H54 (cell line): Measurements from ENCODE around the gene CMIP.

Source experiments
- DNase-seq: peaks from one replicate; pipeline ENCODE4 v3.0.0; 2011; ENCODE audit warnings: low spot score, mixed read lengths; ENCODE audit not compliant: insufficient read length
- FAIRE-seq: peaks from 3 replicates; lab custom pipeline; 2011; peaks lifted over from hg19 to GRCh38; lab: Jason Lieb, UNC
- POLR2A ChIP-seq: IDR thresholded peaks from 2 replicates; pipeline ENCODE4 v1.6.1; 2011; ENCODE audit warnings: low read depth, mild to moderate bottlenecking, low read length

Gene CMIP

GRCh38 chr16:81700071-81700779 is 255.6 kb downstream of the CMIP start:
- no peak for FAIRE-seq

GRCh38 chr16:81700780-81701165 is 256.2 kb downstream of the CMIP start:
- FAIRE-seq (no peak), DNase-seq (no peak)
- TF ChIP-seq POLR2A, result no peak

More at GRCh38 chr16:81700071-81700779, 255.6 kb downstream of the CMIP start:
- no peak for DNase-seq
- no peak for TF ChIP-seq POLR2A

GRCh38 chr16:81701296-81701970 is 256.8 kb downstream of the CMIP start:
- FAIRE-seq, result no peak
- no peak for DNase-seq
- no peak for TF ChIP-seq POLR2A

GRCh38 chr16:81702506-81702905 is 257.9 kb downstream of the CMIP start:
- TF ChIP-seq POLR2A, result no peak
- FAIRE-seq (no peak), DNase-seq (no peak)

GRCh38 chr16:81703177-81704155 is 258.9 kb downstream of the CMIP start:
- no peak for TF ChIP-seq POLR2A
- DNase-seq (peak; percentile 92), FAIRE-seq (peak; percentile 66)

GRCh38 chr16:81705261-81705660 is 260.7 kb downstream of the CMIP start:
- no peak for FAIRE-seq
- no peak for TF ChIP-seq POLR2A
- DNase-seq, result no peak

- no peak for FAIRE-seq
- TF ChIP-seq POLR2A, result no peak
- no peak for DNase-seq
These were observed 262.0 kb downstream of the CMIP start for GRCh38 chr16:81706327-81707295.

GRCh38 chr16:81707411-81708265 is 263.0 kb downstream of the CMIP start:
- FAIRE-seq (no peak), DNase-seq (peak; percentile 41)

GRCh38 chr16:81708266-81709015 is 263.8 kb downstream of the CMIP start:
- no peak for DNase-seq
- TF ChIP-seq POLR2A, result no peak
- FAIRE-seq, result no peak

More at GRCh38 chr16:81707411-81708265, 263.0 kb downstream of the CMIP start:
- TF ChIP-seq POLR2A, result no peak

GRCh38 chr16:81709016-81709900 is 264.6 kb downstream of the CMIP start:
- DNase-seq, result no peak
- no peak for FAIRE-seq
- TF ChIP-seq POLR2A, result no peak
